K562 (cell line): ENCODE data around the gene METTL2A. TPM values are rescaled to one million over a fixed set of nuclear protein-coding genes. Genes with fewer than 3 reads are reported as not detected.

ENCODE experiments used
- ARNT ChIP-seq, 2 experiments: fragments of 450-650 bp; IDR thresholded peaks; 2 replicates each; pipeline ENCODE4 v1.6.1; 2016; ENCODE audit warnings: mild to moderate bottlenecking in 1 of 2
- BACH1 ChIP-seq: fragments of 200-800 bp; sonication (Bioruptor generic); IDR thresholded peaks from 2 replicates; pipeline ENCODE4 v1.6.1; 2016; ENCODE audit warnings: missing genetic modification characterization, missing compliant biosample characterization
- BDP1 ChIP-seq: IDR thresholded peaks from 3 replicates; pipeline ENCODE4 v1.6.1; 2011; ENCODE audit not compliant: insufficient read length, insufficient read depth
- CBFA2T3 ChIP-seq: fragments of 450-650 bp; IDR thresholded peaks from 2 replicates; pipeline ENCODE4 v1.6.1; 2017
- HES1 ChIP-seq: fragments of 450-650 bp; IDR thresholded peaks from 2 replicates; pipeline ENCODE4 v1.6.1; 2016; ENCODE audit warnings: low read depth, mild to moderate bottlenecking, moderate library complexity
- KLF10 ChIP-seq: fragments of 250-450 bp; sonication (Bioruptor Pico); IDR thresholded peaks from 2 replicates; pipeline ENCODE4 v1.6.1; 2021; ENCODE audit warnings: matching md5 sums
- RAD21 ChIP-seq, 2 experiments: fragments of 250-450 bp in 1 of 2; fragments of 450-650 bp in 1 of 2; sonication (Bioruptor Pico) in 1 of 2; formaldehyde crosslinking in 1 of 2; IDR thresholded peaks in 1 of 2; conservative IDR thresholded peaks in 1 of 2; 2 replicates each; pipeline versions ENCODE4 v1.4.0 to v1.8.0; 2020 to 2022; ENCODE audit warnings: mild to moderate bottlenecking in 2 of 2, moderate library complexity in 1 of 2
- RNF219 ChIP-seq: fragments of 250-450 bp; sonication (Bioruptor Pico); IDR thresholded peaks from 2 replicates; pipeline ENCODE4 v1.5.0; 2022; ENCODE audit warnings: mild to moderate bottlenecking
- ZBTB7A ChIP-seq: IDR thresholded peaks from 2 replicates; pipeline ENCODE4 v1.6.1; 2011; ENCODE audit warnings: low read depth, mild to moderate bottlenecking, low read length, moderate library complexity, borderline replicate concordance; ENCODE audit not compliant: control insufficient read depth
- polyA plus RNA-seq, 8 experiments: library from polyadenylated mRNA; depleted of rRNA in 4 of 8; stranded (reverse) in 5 of 8; unstranded in 3 of 8; fragments of >200 nt; fragmentation: Nextera tagmentation in 2 of 8; fragmentation: Illumina TruSeq in 1 of 8; extraction: Ambion mirVana in 2 of 8; extraction: Trizol in 1 of 8; gene quantifications; 2 replicates each; pipeline versions ENCODE4 v1.2.1 to v1.2.3, GENCODE V29; 2011 to 2014; ENCODE audit warnings: inconsistent platforms in 1 of 8, missing spikeins in 1 of 8
- total RNA-seq, 7 experiments: library from RNA; depleted of rRNA in 6 of 7; stranded (reverse); fragments of >200 nt in 6 of 7; fragmentation: Illumina TruSeq in 2 of 7; extraction: Trizol in 2 of 7; gene quantifications; 2 replicates each; pipeline versions ENCODE4 v1.2.1 to v1.2.3, GENCODE V29; 2011 to 2021; ENCODE audit warnings: low replicate concordance in 1 of 7
- TF ChIP-seq, protein P1 (sequence below), 2 experiments: fragments of 200-800 bp in 1 of 2; sonication (Bioruptor generic) in 1 of 2; sonication (generic) in 1 of 2; formaldehyde crosslinking in 1 of 2; IDR thresholded peaks in 1 of 2; conservative IDR thresholded peaks in 1 of 2; 2 replicates each; pipeline versions ENCODE4 v1.5.0 to v1.6.1; 2016 to 2020; ENCODE audit warnings: missing compliant biosample characterization in 1 of 2, missing genetic modification characterization in 1 of 2, missing genetic modification reagents in 1 of 2
- TF ChIP-seq, protein P2 (sequence below): fragments of 250-450 bp; sonication (Bioruptor Pico); IDR thresholded peaks from 2 replicates; pipeline ENCODE4 v1.9.0; 2021; ENCODE audit warnings: mild to moderate bottlenecking, inconsistent platforms
- TF ChIP-seq, protein P3 (sequence below), 2 experiments: fragments of 150-350 bp in 1 of 2; IDR thresholded peaks; 2 replicates each; pipeline ENCODE4 v1.6.1; 2012 to 2016; ENCODE audit warnings: low read depth in 2 of 2, low read length in 2 of 2, mild to moderate bottlenecking in 1 of 2, moderate library complexity in 1 of 2
- TF ChIP-seq, protein P4 (sequence below): fragments of 450-650 bp; formaldehyde crosslinking; IDR thresholded peaks from 2 replicates; pipeline ENCODE4 v1.4.0; 2020; ENCODE audit warnings: mild to moderate bottlenecking

METTL2A gene
- total and polyA plus RNA-seq, 9 of the 15 experiments (the other 6 are each of a cell fraction or from before 2014, with no cell fraction given), result 21.0 to 52.5 (median 33.2) TPM

DNA sequence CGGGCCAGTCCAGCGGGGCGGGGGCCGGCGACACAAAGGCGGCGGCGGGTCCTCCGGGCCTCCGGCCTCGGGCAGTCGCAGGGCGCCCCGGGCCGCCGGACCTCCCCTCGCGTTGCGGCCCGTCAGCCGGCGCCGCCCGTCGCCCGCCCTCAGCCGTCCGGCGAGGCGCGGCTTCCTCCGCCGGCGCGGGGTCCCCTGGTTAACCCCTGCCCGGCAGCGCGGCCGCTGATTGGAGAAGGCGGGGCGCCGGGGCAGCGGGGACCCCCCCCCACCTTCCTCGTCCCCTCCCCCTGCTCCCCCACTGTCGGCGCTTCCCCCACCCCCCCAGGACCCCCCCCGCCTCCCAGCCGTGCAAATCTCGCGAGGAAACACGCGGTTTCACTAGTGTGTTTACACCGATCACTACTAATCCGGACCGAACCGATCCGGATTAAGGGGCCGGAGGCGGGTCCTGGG is 54.8 kb downstream of the METTL2A start, which contains the start of gene TLK2 (continued):
- TF ChIP-seq HES1 (no peak), BACH1 (no peak), ARNT (IDR thresholded peaks at IDR 0.05) (no peak), BDP1 (no peak), CBFA2T3 (no peak), KLF10 (CRISPR knock-in tag) (no peak), RNF219 (CRISPR knock-in tag) (no peak), ZBTB7A (peak; percentile 79; the same call in 1 of the 2 replicates), RAD21 (CRISPR knock-in tag; conservative IDR thresholded peaks at IDR 0.05 in 1 of 2, IDR thresholded peaks at IDR 0.05 in 1 of 2) (no peak)
- TF ChIP-seq, protein P1, sequence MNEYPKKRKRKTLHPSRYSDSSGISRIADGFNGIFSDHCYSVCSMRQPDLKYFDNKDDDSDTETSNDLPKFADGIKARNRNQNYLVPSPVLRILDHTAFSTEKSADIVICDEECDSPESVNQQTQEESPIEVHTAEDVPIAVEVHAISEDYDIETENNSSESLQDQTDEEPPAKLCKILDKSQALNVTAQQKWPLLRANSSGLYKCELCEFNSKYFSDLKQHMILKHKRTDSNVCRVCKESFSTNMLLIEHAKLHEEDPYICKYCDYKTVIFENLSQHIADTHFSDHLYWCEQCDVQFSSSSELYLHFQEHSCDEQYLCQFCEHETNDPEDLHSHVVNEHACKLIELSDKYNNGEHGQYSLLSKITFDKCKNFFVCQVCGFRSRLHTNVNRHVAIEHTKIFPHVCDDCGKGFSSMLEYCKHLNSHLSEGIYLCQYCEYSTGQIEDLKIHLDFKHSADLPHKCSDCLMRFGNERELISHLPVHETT (CRISPR knock-in tag; conservative IDR thresholded peaks at IDR 0.05 in 1 of 2, IDR thresholded peaks at IDR 0.05 in 1 of 2), result peak in 1 of 2 experiments; percentile 86; a peak in 2 of 4 replicates
- TF ChIP-seq, protein P2, sequence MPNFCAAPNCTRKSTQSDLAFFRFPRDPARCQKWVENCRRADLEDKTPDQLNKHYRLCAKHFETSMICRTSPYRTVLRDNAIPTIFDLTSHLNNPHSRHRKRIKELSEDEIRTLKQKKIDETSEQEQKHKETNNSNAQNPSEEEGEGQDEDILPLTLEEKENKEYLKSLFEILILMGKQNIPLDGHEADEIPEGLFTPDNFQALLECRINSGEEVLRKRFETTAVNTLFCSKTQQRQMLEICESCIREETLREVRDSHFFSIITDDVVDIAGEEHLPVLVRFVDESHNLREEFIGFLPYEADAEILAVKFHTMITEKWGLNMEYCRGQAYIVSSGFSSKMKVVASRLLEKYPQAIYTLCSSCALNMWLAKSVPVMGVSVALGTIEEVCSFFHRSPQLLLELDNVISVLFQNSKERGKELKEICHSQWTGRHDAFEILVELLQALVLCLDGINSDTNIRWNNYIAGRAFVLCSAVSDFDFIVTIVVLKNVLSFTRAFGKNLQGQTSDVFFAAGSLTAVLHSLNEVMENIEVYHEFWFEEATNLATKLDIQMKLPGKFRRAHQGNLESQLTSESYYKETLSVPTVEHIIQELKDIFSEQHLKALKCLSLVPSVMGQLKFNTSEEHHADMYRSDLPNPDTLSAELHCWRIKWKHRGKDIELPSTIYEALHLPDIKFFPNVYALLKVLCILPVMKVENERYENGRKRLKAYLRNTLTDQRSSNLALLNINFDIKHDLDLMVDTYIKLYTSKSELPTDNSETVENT (CRISPR knock-in tag), result no peak
- TF ChIP-seq, protein P3, sequence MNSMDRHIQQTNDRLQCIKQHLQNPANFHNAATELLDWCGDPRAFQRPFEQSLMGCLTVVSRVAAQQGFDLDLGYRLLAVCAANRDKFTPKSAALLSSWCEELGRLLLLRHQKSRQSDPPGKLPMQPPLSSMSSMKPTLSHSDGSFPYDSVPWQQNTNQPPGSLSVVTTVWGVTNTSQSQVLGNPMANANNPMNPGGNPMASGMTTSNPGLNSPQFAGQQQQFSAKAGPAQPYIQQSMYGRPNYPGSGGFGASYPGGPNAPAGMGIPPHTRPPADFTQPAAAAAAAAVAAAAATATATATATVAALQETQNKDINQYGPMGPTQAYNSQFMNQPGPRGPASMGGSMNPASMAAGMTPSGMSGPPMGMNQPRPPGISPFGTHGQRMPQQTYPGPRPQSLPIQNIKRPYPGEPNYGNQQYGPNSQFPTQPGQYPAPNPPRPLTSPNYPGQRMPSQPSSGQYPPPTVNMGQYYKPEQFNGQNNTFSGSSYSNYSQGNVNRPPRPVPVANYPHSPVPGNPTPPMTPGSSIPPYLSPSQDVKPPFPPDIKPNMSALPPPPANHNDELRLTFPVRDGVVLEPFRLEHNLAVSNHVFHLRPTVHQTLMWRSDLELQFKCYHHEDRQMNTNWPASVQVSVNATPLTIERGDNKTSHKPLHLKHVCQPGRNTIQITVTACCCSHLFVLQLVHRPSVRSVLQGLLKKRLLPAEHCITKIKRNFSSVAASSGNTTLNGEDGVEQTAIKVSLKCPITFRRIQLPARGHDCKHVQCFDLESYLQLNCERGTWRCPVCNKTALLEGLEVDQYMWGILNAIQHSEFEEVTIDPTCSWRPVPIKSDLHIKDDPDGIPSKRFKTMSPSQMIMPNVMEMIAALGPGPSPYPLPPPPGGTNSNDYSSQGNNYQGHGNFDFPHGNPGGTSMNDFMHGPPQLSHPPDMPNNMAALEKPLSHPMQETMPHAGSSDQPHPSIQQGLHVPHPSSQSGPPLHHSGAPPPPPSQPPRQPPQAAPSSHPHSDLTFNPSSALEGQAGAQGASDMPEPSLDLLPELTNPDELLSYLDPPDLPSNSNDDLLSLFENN (IDR thresholded peaks at IDR 0.05; ENCODE audit: low read depth in 2 of 2, low read length in 2 of 2), result no peak
- TF ChIP-seq, protein P4, sequence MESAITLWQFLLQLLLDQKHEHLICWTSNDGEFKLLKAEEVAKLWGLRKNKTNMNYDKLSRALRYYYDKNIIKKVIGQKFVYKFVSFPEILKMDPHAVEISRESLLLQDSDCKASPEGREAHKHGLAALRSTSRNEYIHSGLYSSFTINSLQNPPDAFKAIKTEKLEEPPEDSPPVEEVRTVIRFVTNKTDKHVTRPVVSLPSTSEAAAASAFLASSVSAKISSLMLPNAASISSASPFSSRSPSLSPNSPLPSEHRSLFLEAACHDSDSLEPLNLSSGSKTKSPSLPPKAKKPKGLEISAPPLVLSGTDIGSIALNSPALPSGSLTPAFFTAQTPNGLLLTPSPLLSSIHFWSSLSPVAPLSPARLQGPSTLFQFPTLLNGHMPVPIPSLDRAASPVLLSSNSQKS (CRISPR knock-in tag), result no peak
